Measurements from ENCODE around the gene DIP2C.

DIP2C gene

GRCh38 chr10:364267-364775 is 325.1 kb downstream of the DIP2C start:
- H3K4me2 ChIP-seq (ENCODE audit: low read depth, low read length, poor library complexity, severe bottlenecking): no peak overlapping the region
- no peaks in the 10 kb centered on the region for H3F3A ChIP-seq (ENCODE audit: low read depth)
- no peaks in the 10 kb centered on the region for H3K79me2 ChIP-seq (ENCODE audit: insufficient read depth, low read length)
- no peaks in the 10 kb centered on the region for H3K9me2 ChIP-seq (replicated peaks; ENCODE audit: low read depth, low read length)
- no peaks in the 10 kb centered on the region for H3K36me3 ChIP-seq (ENCODE audit: insufficient read depth, low read length)
- H4K20me1 ChIP-seq (ENCODE audit: insufficient read depth, low read length, poor library complexity, severe bottlenecking): no peaks in the 10 kb centered on the region
- H3K4me3 ChIP-seq (ENCODE audit: low read length, poor library complexity, severe bottlenecking): no peak overlapping the region
- H3K9me3 ChIP-seq (ENCODE audit: insufficient read depth, low read depth, low read length): no peaks in the 10 kb centered on the region
- H3K9ac ChIP-seq (ENCODE audit: low read depth, low read length, poor library complexity, severe bottlenecking): no peak overlapping the region
- TF ChIP-seq, protein P1, sequence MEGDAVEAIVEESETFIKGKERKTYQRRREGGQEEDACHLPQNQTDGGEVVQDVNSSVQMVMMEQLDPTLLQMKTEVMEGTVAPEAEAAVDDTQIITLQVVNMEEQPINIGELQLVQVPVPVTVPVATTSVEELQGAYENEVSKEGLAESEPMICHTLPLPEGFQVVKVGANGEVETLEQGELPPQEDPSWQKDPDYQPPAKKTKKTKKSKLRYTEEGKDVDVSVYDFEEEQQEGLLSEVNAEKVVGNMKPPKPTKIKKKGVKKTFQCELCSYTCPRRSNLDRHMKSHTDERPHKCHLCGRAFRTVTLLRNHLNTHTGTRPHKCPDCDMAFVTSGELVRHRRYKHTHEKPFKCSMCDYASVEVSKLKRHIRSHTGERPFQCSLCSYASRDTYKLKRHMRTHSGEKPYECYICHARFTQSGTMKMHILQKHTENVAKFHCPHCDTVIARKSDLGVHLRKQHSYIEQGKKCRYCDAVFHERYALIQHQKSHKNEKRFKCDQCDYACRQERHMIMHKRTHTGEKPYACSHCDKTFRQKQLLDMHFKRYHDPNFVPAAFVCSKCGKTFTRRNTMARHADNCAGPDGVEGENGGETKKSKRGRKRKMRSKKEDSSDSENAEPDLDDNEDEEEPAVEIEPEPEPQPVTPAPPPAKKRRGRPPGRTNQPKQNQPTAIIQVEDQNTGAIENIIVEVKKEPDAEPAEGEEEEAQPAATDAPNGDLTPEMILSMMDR (conservative IDR thresholded peaks at IDR 0.05; ENCODE audit: low read length): no peak
- TF ChIP-seq EZH2phosphoT487 (IDR thresholded peaks at IDR 0.05; ENCODE audit: borderline replicate concordance): no peak
- no peak overlapping the region for H2AFZ ChIP-seq (ENCODE audit: low read length)
- H3K27me3 ChIP-seq (ENCODE audit: insufficient read depth, low read length, poor library complexity, severe bottlenecking): no peaks in the 10 kb centered on the region
- H3K4me1 ChIP-seq (ENCODE audit: insufficient read depth, low read length, poor library complexity, severe bottlenecking): no peaks in the 10 kb centered on the region

GRCh38 chr10:363152-363551 is 326.3 kb downstream of the DIP2C start:
- Histone ChIP-seq H3K9me2 (replicated peaks; ENCODE audit: low read depth, low read length) (no peaks in the 10 kb centered on the region), H3K36me3 (ENCODE audit: insufficient read depth, low read length) (no peaks in the 10 kb centered on the region), H3K27me3 (ENCODE audit: insufficient read depth, low read length, poor library complexity, severe bottlenecking) (no peaks in the 10 kb centered on the region), H3K4me1 (ENCODE audit: insufficient read depth, low read length, poor library complexity, severe bottlenecking) (no peaks in the 10 kb centered on the region), H3K4me2 (ENCODE audit: low read depth, low read length, poor library complexity, severe bottlenecking) (no peak overlapping the region), H4K20me1 (ENCODE audit: insufficient read depth, low read length, poor library complexity, severe bottlenecking) (no peaks in the 10 kb centered on the region), H3K9ac (ENCODE audit: low read depth, low read length, poor library complexity, severe bottlenecking) (no peak overlapping the region), H3F3A (ENCODE audit: low read depth) (no peaks in the 10 kb centered on the region), H2AFZ (ENCODE audit: low read length) (no peak overlapping the region), H3K9me3 (ENCODE audit: insufficient read depth, low read depth, low read length) (no peaks in the 10 kb centered on the region), H3K4me3 (ENCODE audit: low read length, poor library complexity, severe bottlenecking) (no peak overlapping the region), H3K79me2 (ENCODE audit: insufficient read depth, low read length) (no peaks in the 10 kb centered on the region)
- TF ChIP-seq, protein P1 (conservative IDR thresholded peaks at IDR 0.05; ENCODE audit: low read length): no peak
- TF ChIP-seq EZH2phosphoT487 (IDR thresholded peaks at IDR 0.05; ENCODE audit: borderline replicate concordance): no peak

DNA sequence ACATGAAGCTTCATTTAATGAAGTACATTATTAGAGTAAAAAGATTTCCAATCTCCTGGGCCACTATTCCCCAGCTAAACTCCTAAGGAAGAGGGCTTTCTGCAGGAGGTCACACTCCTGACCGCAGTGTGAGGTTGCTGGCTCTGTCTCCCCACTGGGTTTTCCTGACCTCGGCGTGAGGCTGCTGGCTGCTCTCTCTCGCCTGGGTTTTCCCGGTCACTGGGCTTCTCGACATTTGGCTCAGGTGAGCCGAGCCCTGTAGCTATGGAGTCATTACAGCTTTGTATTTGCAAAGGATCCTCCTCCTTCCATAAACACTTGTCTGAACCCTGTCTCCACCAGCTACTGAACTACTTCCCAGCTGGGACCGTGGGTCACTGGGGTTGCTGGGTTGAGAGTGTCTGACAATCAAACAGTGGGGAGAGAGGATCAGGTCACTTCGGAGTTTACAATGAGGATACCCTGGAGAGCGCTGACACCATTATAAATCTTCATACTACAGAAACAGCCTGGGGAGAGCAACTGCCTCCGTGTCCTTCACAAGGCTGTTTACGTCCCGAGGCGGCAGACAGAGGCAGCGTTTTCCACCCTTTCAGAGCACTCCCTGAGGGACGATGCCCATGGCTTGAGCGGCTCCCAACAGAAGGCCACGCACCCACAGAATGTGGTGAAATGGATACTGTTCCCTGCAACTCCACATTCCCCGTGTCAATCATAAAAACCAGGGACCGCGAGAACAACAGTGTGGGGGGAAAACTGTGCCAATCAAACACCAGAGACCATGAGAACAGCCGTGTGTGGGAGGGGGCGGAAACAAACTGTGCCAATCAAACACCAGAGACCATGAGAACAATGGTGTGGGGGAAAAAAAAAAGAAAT is 328.0 kb downstream of the DIP2C start:
- H3K9me2 ChIP-seq (replicated peaks; ENCODE audit: low read depth, low read length): no peaks in the 10 kb centered on the region
- no peak overlapping the region for H2AFZ ChIP-seq (ENCODE audit: low read length)
- H3K4me3 ChIP-seq (ENCODE audit: low read length, poor library complexity, severe bottlenecking): no peak overlapping the region
- H3K79me2 ChIP-seq (ENCODE audit: insufficient read depth, low read length): no peaks in the 10 kb centered on the region
- H3K27me3 ChIP-seq (ENCODE audit: insufficient read depth, low read length, poor library complexity, severe bottlenecking): no peaks in the 10 kb centered on the region
- H3K9me3 ChIP-seq (ENCODE audit: insufficient read depth, low read depth, low read length): no peaks in the 10 kb centered on the region
- no peak overlapping the region for H3K4me2 ChIP-seq (ENCODE audit: low read depth, low read length, poor library complexity, severe bottlenecking)
- no peak overlapping the region for H3K9ac ChIP-seq (ENCODE audit: low read depth, low read length, poor library complexity, severe bottlenecking)
- no peaks in the 10 kb centered on the region for H3K4me1 ChIP-seq (ENCODE audit: insufficient read depth, low read length, poor library complexity, severe bottlenecking)
- TF ChIP-seq, protein P1 (conservative IDR thresholded peaks at IDR 0.05; ENCODE audit: low read length): no peak
- TF ChIP-seq EZH2phosphoT487 (IDR thresholded peaks at IDR 0.05; ENCODE audit: borderline replicate concordance): no peak
- H3K36me3 ChIP-seq (ENCODE audit: insufficient read depth, low read length): no peaks in the 10 kb centered on the region
- no peaks in the 10 kb centered on the region for H3F3A ChIP-seq (ENCODE audit: low read depth)
- H4K20me1 ChIP-seq (ENCODE audit: insufficient read depth, low read length, poor library complexity, severe bottlenecking): no peaks in the 10 kb centered on the region

Data from Loucy (cell line).